ENCODE data around the gene SLC29A4.
"Not testable (repeated sequence)": the region's sequence is repeated elsewhere in the genome, so short reads cannot be mapped to it uniquely, and the experiment has no call there.

SLC29A4 gene

GRCh38 chr7:5282543-5283316 is at the start of gene SLC29A4:
SLC29A4 (plus strand) TSS chr7:5282943; CDS start chr7:5287817, 4,874 bp downstream.
- peak in 1 of 2 donors; percentile 47 for DNase-seq

GRCh38 chr7:5234852-5235831 is 47.6 kb upstream of the SLC29A4 start:
- no peak for DNase-seq

GRCh38 chr7:5237286-5237685 is 45.5 kb upstream of the SLC29A4 start:
- DNase-seq: peak; percentile 66 to 72

GRCh38 chr7:5238500-5238899 is 44.2 kb upstream of the SLC29A4 start:
- no peak for DNase-seq

- no peak for DNase-seq
Observed at GRCh38 chr7:5243261-5243660, 39.5 kb upstream of the SLC29A4 start.

- DNase-seq: no peak
Observed at GRCh38 chr7:5248201-5248885, 34.4 kb upstream of the SLC29A4 start.

- DNase-seq: not testable (repeated sequence)
Observed at GRCh38 chr7:5250787-5251186, 32.0 kb upstream of the SLC29A4 start.

GRCh38 chr7:5253529-5253928 is 29.2 kb upstream of the SLC29A4 start:
- not testable (repeated sequence) for DNase-seq

GRCh38 chr7:5254371-5254770 is 28.4 kb upstream of the SLC29A4 start:
- DNase-seq: not testable (repeated sequence)

GRCh38 chr7:5255832-5256231 is 26.9 kb upstream of the SLC29A4 start:
- no peak for DNase-seq

GRCh38 chr7:5260530-5261068 is 22.1 kb upstream of the SLC29A4 start:
- not testable (repeated sequence) for DNase-seq

- not testable (repeated sequence) for DNase-seq
Observed at GRCh38 chr7:5263066-5263465, 19.7 kb upstream of the SLC29A4 start.

GRCh38 chr7:5265320-5266190 is 17.2 kb upstream of the SLC29A4 start:
- no peak for DNase-seq

GRCh38 chr7:5266191-5267028 is 16.3 kb upstream of the SLC29A4 start:
- no peak for DNase-seq

- not testable (repeated sequence) for DNase-seq
Observed at GRCh38 chr7:5267829-5268228, 14.9 kb upstream of the SLC29A4 start.

GRCh38 chr7:5269992-5270657 is 12.6 kb upstream of the SLC29A4 start:
- DNase-seq: not testable (repeated sequence)

GRCh38 chr7:5270788-5271187 is 12.0 kb upstream of the SLC29A4 start:
- DNase-seq: no peak

- not testable (repeated sequence) for DNase-seq
Observed at GRCh38 chr7:5273831-5274405, 8.8 kb upstream of the SLC29A4 start.

GRCh38 chr7:5274441-5274840 is 8.3 kb upstream of the SLC29A4 start:
- DNase-seq: no peak

Measured in hippocampal formation (tissue), 2 donors.